Posterior vena cava (tissue), 2 donors: Measurements from ENCODE around the gene PTPRH. TPM values are rescaled to one million over a fixed set of nuclear protein-coding genes. Genes with fewer than 3 reads are reported as not detected.

Source experiments
- DNase-seq: peaks from one replicate; pipeline ENCODE4 v3.0.0-alpha.2; 2020; ENCODE audit warnings: low spot score
- intact Hi-C, 2 donors: fragments of 100-400 bp; cut with DNase I; formaldehyde crosslinking; loops; one replicate each; pipeline versions ENCODE4 v1.14.1 to v1.14.2; 2022 to 2023
- microRNA-seq, 2 donors: library from miRNA; unstranded; fragments of <30 nt; microRNA quantifications; one replicate each; pipeline ENCODE4 v1.2.0, GENCODE V29; 2020 to 2021; ENCODE audit warnings: borderline microRNAs expressed in 2 of 2
- total RNA-seq, 2 donors: library from RNA; stranded (reverse); fragmentation: NEBNext Ultra II Directional; extraction: Animal tissue kit (Norgen Biotek cat#: 25700); gene quantifications; one replicate each; pipeline ENCODE4 v1.2.1, GENCODE V29; 2021
- donor health status: DM: yes; HTN: yes; CAD: no.
- donor health status: DM: yes; HTN: yes; CAD: no.

Gene PTPRH
- total RNA-seq, 2 donors from 2014 or later, result 0.81 to 1.6 TPM

DNA sequence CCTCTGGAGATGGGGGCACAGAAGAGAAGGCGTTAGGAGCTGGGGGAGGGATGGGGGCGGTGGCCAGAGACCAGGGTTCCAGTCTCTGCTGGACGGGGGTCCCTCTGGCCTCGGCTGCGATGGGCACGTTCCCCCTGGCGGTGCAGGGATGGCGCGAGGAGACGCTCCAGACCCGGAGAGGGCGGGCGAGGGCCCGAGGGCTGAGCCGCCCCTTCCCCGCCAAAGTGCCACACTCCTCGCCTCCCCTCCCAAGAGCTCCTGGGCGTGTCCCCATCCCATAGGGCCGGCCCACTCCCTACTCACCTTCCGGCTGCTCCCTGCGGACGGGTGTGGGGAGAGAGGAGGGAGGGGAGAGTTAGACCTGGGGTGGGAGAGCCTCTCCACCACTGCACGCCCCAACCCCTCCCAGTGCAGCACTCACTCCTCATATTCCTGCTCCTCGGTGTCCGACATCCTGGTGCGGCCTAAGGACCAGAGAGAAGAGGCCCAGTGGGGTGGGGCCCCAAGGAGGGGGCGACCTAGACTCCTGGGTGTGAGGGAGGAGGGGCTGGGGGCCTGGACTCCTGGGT lies 62.5 kb downstream of the PTPRH start:
- intact Hi-C loops, result loop anchor here in 1 of 2 donors (10.0 kb wide), 1 partner anchor 358 kb away; no protein-coding TSS in a partner anchor
- DNase-seq, result no peak

DNA sequence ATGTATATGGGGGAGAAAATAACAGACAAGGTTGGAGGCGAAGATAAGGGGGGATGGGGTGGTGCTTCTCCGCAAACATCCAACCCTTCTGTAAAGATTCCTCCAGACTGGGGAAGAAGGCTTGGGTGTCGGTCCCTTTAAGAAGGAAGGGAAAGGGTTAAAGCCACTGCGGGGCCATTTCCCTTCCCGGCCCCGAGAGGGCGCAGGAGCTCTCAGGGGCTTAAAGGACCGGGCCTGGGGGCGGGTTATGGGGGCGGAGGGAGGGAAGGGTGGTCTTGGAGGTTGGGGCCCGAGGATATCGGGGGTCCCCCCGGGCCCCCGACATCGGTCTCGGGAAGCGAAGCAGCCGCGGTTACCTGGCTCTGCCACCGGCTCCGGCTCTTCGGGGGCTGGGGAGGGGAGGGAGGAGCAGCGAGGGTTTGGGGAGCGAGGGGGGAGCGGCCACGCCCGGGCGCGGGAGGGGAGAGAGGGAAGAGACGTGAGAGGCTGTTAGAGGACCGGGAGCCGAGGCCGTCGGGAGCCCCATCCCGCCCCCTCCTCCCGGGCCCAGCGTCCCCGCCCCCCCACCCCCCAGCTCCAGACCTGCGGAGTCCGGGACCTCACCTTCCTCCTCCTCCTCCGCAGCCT lies 63.1 kb downstream of the PTPRH start:
- no peak for DNase-seq
- intact Hi-C loops, result loop anchor here in 1 of 2 donors (10.0 kb wide), 1 partner anchor 359 kb away; no protein-coding TSS in a partner anchor

GRCh38 chr19:55145232-55145631 lies 64.1 kb downstream of the PTPRH start:
- intact Hi-C loops, result loop anchor here in 1 of 2 donors (10.0 kb wide), 1 partner anchor 360 kb away; no protein-coding TSS in a partner anchor
- DNase-seq, result no peak

GRCh38 chr19:55141696-55142095 lies 67.6 kb downstream of the PTPRH start:
- intact Hi-C loops, result loop anchor here in 1 of 2 donors (10.0 kb wide), 1 partner anchor 363 kb away; no protein-coding TSS in a partner anchor
- no peak for DNase-seq

DNA sequence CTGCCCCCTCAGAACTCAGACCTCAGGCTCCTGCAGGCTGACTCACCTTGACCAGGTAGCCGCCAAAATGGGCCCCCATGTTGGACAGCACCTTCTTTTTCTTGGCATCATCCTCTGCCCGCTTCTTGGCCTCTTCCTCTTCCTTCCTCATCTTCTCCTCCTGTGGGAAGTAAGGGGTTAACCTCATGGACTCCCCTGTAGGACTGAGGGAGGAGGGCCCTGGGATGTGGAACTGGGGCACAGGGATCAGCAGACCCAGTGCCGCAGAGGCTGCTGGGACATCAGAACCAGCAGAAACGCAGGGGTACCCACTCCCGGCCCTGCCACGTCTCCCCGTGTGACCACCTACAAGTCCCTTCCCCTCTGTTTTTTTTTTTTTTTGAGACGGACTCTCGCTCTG lies 71.4 kb downstream of the PTPRH start:
- intact Hi-C loops, result loop anchor here in 1 of 2 donors (10.0 kb wide), 1 partner anchor 297 kb away; no protein-coding TSS in a partner anchor
- no peak for DNase-seq

DNA sequence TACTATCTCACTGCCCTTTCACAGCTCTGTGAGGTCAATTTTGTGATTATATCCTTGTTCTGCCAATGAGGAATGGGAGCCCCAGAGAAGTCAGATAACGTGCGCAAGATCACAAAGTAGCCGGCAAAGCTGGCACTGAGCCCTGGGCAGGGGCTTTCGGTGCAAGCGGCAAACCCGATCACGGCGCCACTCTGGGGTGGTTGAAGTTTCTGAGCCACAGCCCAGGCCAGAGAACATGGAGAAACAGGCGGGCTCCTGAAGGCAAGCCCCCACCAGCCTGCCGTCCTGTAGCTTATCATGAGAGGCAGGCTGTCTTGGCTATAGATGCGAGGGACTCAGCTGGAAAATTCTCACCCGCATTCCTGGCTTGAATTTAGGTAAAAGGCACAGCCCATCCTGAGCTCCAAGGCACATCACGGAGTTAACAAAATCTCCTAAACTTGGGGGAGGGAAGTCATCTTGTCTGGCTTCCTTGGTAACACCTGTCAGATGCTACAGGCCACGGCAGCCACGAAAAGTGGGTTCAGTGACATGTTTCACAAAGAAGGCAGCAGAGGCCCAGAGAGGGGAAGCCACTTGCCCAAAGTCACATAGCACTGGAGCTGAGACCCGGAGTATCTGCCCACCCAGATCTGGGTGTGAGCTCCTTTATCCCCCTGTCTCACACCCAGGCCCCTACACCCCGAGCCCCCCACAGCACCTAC lies 72.8 kb downstream of the PTPRH start:
- no peak for DNase-seq
- intact Hi-C loops, result loop anchor here in 1 of 2 donors (10.0 kb wide), 1 partner anchor 298 kb away; no protein-coding TSS in a partner anchor

DNA sequence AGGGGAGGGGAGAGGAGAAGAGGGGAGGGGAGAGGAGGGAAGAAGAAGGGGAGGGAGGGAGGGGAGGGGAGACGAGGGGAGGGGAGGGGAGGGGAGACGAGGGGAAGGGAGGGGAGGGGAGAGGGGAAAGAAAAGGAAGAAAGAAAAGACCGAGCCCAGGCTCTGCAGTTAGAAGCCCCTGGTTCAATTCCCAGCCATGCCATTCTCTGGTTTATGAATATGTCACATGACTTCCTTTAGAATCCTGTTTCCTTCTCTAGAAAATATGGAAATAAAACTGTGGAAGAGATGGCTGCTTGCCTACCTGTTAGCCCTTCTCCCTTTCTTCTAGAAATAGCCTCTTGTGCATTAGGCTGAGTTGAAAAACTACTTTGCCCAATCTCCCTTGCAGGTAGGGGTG lies 74.6 kb downstream of the PTPRH start:
- no peak for DNase-seq
- intact Hi-C loops, result loop anchor here in 1 of 2 donors (10.0 kb wide), 1 partner anchor 300 kb away; no protein-coding TSS in a partner anchor

GRCh38 chr19:55133639-55134444 lies 75.5 kb downstream of the PTPRH start:
- no peak for DNase-seq
- intact Hi-C loops, result loop anchor here in 1 of 2 donors (10.0 kb wide), 1 partner anchor 301 kb away; no protein-coding TSS in a partner anchor

DNA sequence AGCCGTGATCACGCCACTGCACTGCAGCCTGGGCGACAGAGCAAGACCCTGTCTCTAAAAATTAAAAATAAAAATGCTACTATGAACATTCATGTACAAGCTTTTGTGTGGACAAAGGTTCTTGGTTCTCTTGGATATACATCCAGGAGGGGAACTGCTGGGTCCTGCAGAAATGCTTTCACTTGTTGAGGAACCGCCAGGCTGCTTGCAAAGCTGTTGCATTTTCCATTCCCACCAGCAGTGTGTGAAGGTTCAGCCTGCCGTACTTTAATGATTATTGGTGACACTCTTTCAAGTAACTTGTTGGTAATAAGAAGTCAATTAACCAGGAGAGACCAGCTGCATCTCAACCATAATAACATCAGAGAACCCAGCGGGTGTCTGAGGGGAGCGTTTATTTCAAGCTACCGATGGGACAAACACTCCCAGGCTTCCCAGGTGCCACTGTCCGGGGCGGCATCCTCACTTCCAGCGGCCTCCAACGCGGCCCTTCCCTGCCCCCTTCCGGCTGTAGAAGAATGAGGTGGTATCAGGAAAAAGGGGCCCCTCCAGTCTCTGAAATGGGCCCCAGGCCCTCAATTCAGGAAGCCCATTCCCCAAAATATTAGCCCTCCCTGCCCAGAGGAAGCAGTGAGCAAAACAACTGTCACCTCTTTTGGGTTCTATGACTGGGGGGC lies 76.7 kb downstream of the PTPRH start:
- intact Hi-C loops, result loop anchor here in 1 of 2 donors (10.0 kb wide), 1 partner anchor 302 kb away; no protein-coding TSS in a partner anchor
- no peak for DNase-seq

GRCh38 chr19:55131421-55131820 lies 77.9 kb downstream of the PTPRH start:
- no peak for DNase-seq
- intact Hi-C loops, result loop anchor here in 1 of 2 donors (10.0 kb wide), 1 partner anchor 303 kb away; no protein-coding TSS in a partner anchor

Small RNA genes lying within 50 kb of the gene (microRNA-seq; reads per million reads assigned to microRNA genes)
- 1.8 to 2.3 reads per million in 2 donors for gene MIR6802
- gene MIR6803, result 2.9 to 3.2 reads per million in 2 donors
- gene MIR6804, result 0.65 to 0.78 reads per million in 2 donors

Other genes with a start within 250 kb of the PTPRH start
- 1 to 10 TPM in 1 of 2 donors, under 1 TPM in 1; 0.29 to 3.0 TPM for gene NLRP2, start 243.1 kb downstream of the PTPRH start, total RNA-seq
- gene GP6, start 171.2 kb downstream of the PTPRH start, total RNA-seq, result under 1 TPM in 1 of 2 donors, not detected in 1; 0.19 TPM
- gene RDH13, start 146.4 kb downstream of the PTPRH start, total RNA-seq, result 1 to 10 TPM; 7.8 to 8.1 TPM
- 1 to 10 TPM in 1 of 2 donors, under 1 TPM in 1; 0.38 to 2.1 TPM for gene EPS8L1, start 133.6 kb downstream of the PTPRH start, total RNA-seq
- gene PPP1R12C, start 91.9 kb downstream of the PTPRH start, total RNA-seq, result 100 to 1,000 TPM; 207 to 252 TPM
- gene TNNT1, start 60.3 kb downstream of the PTPRH start, total RNA-seq, result not detected
- not detected for gene TNNI3, start 51.8 kb downstream of the PTPRH start, total RNA-seq
- not detected for gene DNAAF3, start 42.9 kb downstream of the PTPRH start, total RNA-seq
- gene SYT5, start 29.2 kb downstream of the PTPRH start, total RNA-seq, result not detected
- gene TMEM86B, start 19.3 kb upstream of the PTPRH start, total RNA-seq, result 1 to 10 TPM; 1.6 to 1.7 TPM
- gene PPP6R1, start 49.5 kb upstream of the PTPRH start, total RNA-seq, result 10 to 100 TPM; 40.6 to 46.0 TPM
- 10 to 100 TPM; 19.8 to 20.1 TPM for gene HSPBP1, start 70.6 kb upstream of the PTPRH start, total RNA-seq
- gene BRSK1, start 74.5 kb upstream of the PTPRH start, total RNA-seq, result 1 to 10 TPM; 7.2 to 9.2 TPM
- 1 to 10 TPM; 1.9 to 5.4 TPM for gene TMEM150B, start 115.8 kb upstream of the PTPRH start, total RNA-seq
- gene KMT5C, start 130.4 kb upstream of the PTPRH start, total RNA-seq, result 1 to 10 TPM; 3.9 to 6.3 TPM
- 1 to 10 TPM in 1 of 2 donors, not detected in 1; 1.3 TPM for gene COX6B2, start 145.2 kb upstream of the PTPRH start, total RNA-seq
- not detected for gene GARIN5B, start 153.8 kb upstream of the PTPRH start, total RNA-seq
- gene IL11, start 161.0 kb upstream of the PTPRH start, total RNA-seq, result not detected
- gene TMEM190, start 167.3 kb upstream of the PTPRH start, total RNA-seq, result not detected
- gene TMEM238, start 174.8 kb upstream of the PTPRH start, total RNA-seq, result under 1 TPM; 0.69 to 0.90 TPM
- 1,000 to 10,000 TPM in 1 of 2 donors, 100 to 1,000 TPM in 1; 882 to 1,056 TPM for gene RPL28, start 176.4 kb upstream of the PTPRH start, total RNA-seq
- gene UBE2S, start 198.3 kb upstream of the PTPRH start, total RNA-seq, result 10 to 100 TPM; 17.6 to 23.3 TPM
- gene SHISA7, start 233.8 kb upstream of the PTPRH start, total RNA-seq, result not detected